HCT116 (cell line): ENCODE data around the gene SETD2. TPM values are rescaled to one million over a fixed set of nuclear protein-coding genes. Genes with fewer than 3 reads are reported as not detected.

Source experiments
- ATAC-seq: fragments of 200-7000 bp; cut with Tn5 transposase; 2 replicates; pipeline ENCODE4 v1.9.1; 2020; ENCODE audit warnings: mild to moderate bottlenecking, moderate library complexity
- BruUV-seq: library from RNA; stranded (reverse); fragments of 400-500 nt; replicated peaks from 2 replicates; lab custom pipeline; 2021; lab: Mats Ljungman, UMichigan
- CTCF ChIA-PET: fragments of 300-600 bp; sonication (Branson Sonifier 250); formaldehyde crosslinking; loops from one replicate; lab custom pipeline; 2021; ENCODE audit warnings: antibody characterized with exemption; lab: Charles Lee
- POLR2A ChIA-PET: fragments of 300-600, 350-600 bp; sonication (Branson Sonifier 250); formaldehyde crosslinking; loops from one replicate; lab custom pipeline; 2021; ENCODE audit warnings: antibody characterized with exemption; lab: Charles Lee
- RAD21 ChIA-PET, 2 experiments: fragments of 300-600 bp; sonication (Branson Sonifier 250); formaldehyde crosslinking; loops; one replicate each; lab custom pipeline; 2023; ENCODE audit warnings: low total read pairs in 2 of 2; ENCODE audit not compliant: uncharacterized antibody in 2 of 2, unreplicated experiment in 2 of 2, low non-redundant PET in 1 of 2; lab: Charles Lee
- DNase-seq: peaks from one replicate; pipeline ENCODE4 v3.0.0-alpha.2; 2010; ENCODE audit warnings: low read depth, low spot score
- H2AFZ ChIP-seq: fragments of 200-600 bp; shearing (Covaris generic), sonication (generic); 2 replicates; pipeline ENCODE4 v1.6.1; 2017; ENCODE audit warnings: low read depth, mixed run types, mixed read lengths, antibody characterized with exemption, low read length; ENCODE audit not compliant: poor library complexity, severe bottlenecking
- H3K27ac ChIP-seq: 2 replicates; pipeline ENCODE4 v1.5.1; 2012; ENCODE audit warnings: low read depth, low read length
- H3K27me3 ChIP-seq: fragments of 200-600 bp; sonication (generic); 2 replicates; pipeline ENCODE4 v1.6.1; 2016; ENCODE audit warnings: mixed run types, low read length, mixed read lengths; ENCODE audit not compliant: insufficient read depth
- H3K36me3 ChIP-seq, 2 experiments: fragments of 200-500 bp in 1 of 2; fragments of 200-600 bp in 1 of 2; sonication (Bioruptor generic) in 1 of 2; sonication (generic) in 1 of 2; 2 replicates each; pipeline versions ENCODE4 v1.5.1 to v1.6.1; 2014 to 2016; ENCODE audit warnings: low read length in 2 of 2, inconsistent platforms in 1 of 2, mixed read lengths in 1 of 2, mixed run types in 1 of 2; ENCODE audit not compliant: insufficient read depth in 2 of 2, control insufficient read depth in 1 of 2
- H3K4me1 ChIP-seq, 2 experiments: fragments of 200-600 bp in 1 of 2; sonication (generic) in 1 of 2; 2 replicates each; pipeline versions ENCODE4 v1.5.1 to v1.6.1; 2012 to 2017; ENCODE audit warnings: low read length in 2 of 2, inconsistent platforms in 1 of 2, mild to moderate bottlenecking in 1 of 2, mixed read lengths in 1 of 2, mixed run types in 1 of 2, moderate library complexity in 1 of 2; ENCODE audit not compliant: insufficient read depth in 2 of 2, control insufficient read depth in 1 of 2
- H3K4me2 ChIP-seq: fragments of 200-600 bp; sonication (generic); 2 replicates; pipeline ENCODE4 v1.6.1; 2017; ENCODE audit warnings: mixed run types, low read length, mixed read lengths
- H3K4me3 ChIP-seq, 2 experiments: fragments of 200-600 bp in 1 of 2; sonication (generic) in 1 of 2; replicated peaks in 1 of 2; 2 replicates each; pipeline ENCODE4 v1.5.1; 2011 to 2016; ENCODE audit warnings: low read length in 2 of 2, control low read depth in 1 of 2, low read depth in 1 of 2, mild to moderate bottlenecking in 1 of 2, mixed read lengths in 1 of 2, mixed run types in 1 of 2
- H3K79me2 ChIP-seq: fragments of 200-600 bp; sonication (generic); 2 replicates; pipeline ENCODE4 v1.6.1; 2017; ENCODE audit warnings: mild to moderate bottlenecking, mixed run types, low read length, moderate library complexity, mixed read lengths; ENCODE audit not compliant: insufficient read depth
- H3K9ac ChIP-seq: fragments of 200-600 bp; sonication (generic); 2 replicates; pipeline ENCODE4 v1.6.1; 2016; ENCODE audit warnings: low read length, mixed read lengths
- H3K9me2 ChIP-seq: fragments of 200-600 bp; sonication (generic), shearing (Covaris generic); 2 replicates; pipeline ENCODE4 v1.6.1; 2017; ENCODE audit warnings: mixed run types, mild to moderate bottlenecking, moderate library complexity; ENCODE audit not compliant: insufficient read depth
- H3K9me3 ChIP-seq, 2 experiments: fragments of 200-500 bp in 1 of 2; fragments of 200-600 bp in 1 of 2; sonication (Bioruptor generic) in 1 of 2; sonication (generic) in 1 of 2; 2 replicates each; pipeline ENCODE4 v1.6.1; 2014 to 2017; ENCODE audit warnings: low read length in 2 of 2, mixed read lengths in 2 of 2, inconsistent platforms in 1 of 2, low read depth in 1 of 2, mild to moderate bottlenecking in 1 of 2, mixed run types in 1 of 2, moderate library complexity in 1 of 2; ENCODE audit not compliant: control insufficient read depth in 1 of 2, insufficient read depth in 1 of 2
- H4K20me1 ChIP-seq: fragments of 200-600 bp; sonication (generic), shearing (Covaris generic); 2 replicates; pipeline ENCODE4 v1.6.1; 2017; ENCODE audit warnings: mixed run types, mild to moderate bottlenecking, moderate library complexity; ENCODE audit not compliant: insufficient read depth
- CBX3 ChIP-seq: IDR thresholded peaks from 2 replicates; pipeline ENCODE4 v1.6.1; 2012; ENCODE audit warnings: low read depth
- CEBPB ChIP-seq: IDR thresholded peaks from 2 replicates; pipeline ENCODE4 v1.6.1; 2012; ENCODE audit warnings: low read depth
- ELF1 ChIP-seq: IDR thresholded peaks from 2 replicates; pipeline ENCODE4 v1.6.1; 2012; ENCODE audit warnings: low read depth, borderline replicate concordance
- EZH2phosphoT487 ChIP-seq: fragments of 200-600 bp; IDR thresholded peaks from 2 replicates; pipeline ENCODE4 v1.6.1; 2018; ENCODE audit warnings: antibody characterized with exemption, borderline replicate concordance
- FOSL1 ChIP-seq: IDR thresholded peaks from 2 replicates; pipeline ENCODE4 v1.6.1; 2012; ENCODE audit warnings: low read depth
- JUND ChIP-seq: IDR thresholded peaks from 2 replicates; pipeline ENCODE4 v1.6.1; 2012
- POLR2A ChIP-seq: IDR thresholded peaks from 2 replicates; pipeline ENCODE4 v1.7.0; 2011; ENCODE audit warnings: borderline replicate concordance; ENCODE audit not compliant: insufficient read depth, insufficient read length; ENCODE audit errors: extremely low read depth
- POLR2AphosphoS5 ChIP-seq: IDR thresholded peaks from 2 replicates; pipeline ENCODE4 v1.6.1; 2011; ENCODE audit warnings: mild to moderate bottlenecking, low read depth, low read length, moderate library complexity
- RAD21 ChIP-seq: IDR thresholded peaks from 2 replicates; pipeline ENCODE4 v1.6.1; 2012; ENCODE audit warnings: low read depth, mild to moderate bottlenecking
- SP1 ChIP-seq: IDR thresholded peaks from 2 replicates; pipeline ENCODE4 v1.6.1; 2012; ENCODE audit warnings: low read depth
- SRF ChIP-seq: IDR thresholded peaks from 2 replicates; pipeline ENCODE4 v1.6.1; 2012; ENCODE audit warnings: low read depth
- TCF7L2 ChIP-seq: IDR thresholded peaks from 2 replicates; pipeline ENCODE4 v1.7.0; 2011; ENCODE audit warnings: borderline replicate concordance, inconsistent platforms; ENCODE audit not compliant: insufficient read depth, insufficient read length; ENCODE audit errors: extremely low read depth
- YY1 ChIP-seq: IDR thresholded peaks from 2 replicates; pipeline ENCODE4 v1.6.1; 2011; ENCODE audit warnings: low read length, low read depth, moderate library complexity, mild to moderate bottlenecking; ENCODE audit not compliant: insufficient replicate concordance; ENCODE audit errors: extremely low read depth
- intact Hi-C: fragments of 100-400 bp; cut with micrococcal nuclease; formaldehyde crosslinking; loops from 2 replicates; pipeline ENCODE4 v1.10.0; 2022
- total RNA-seq: library from RNA; stranded (reverse); gene quantifications from one replicate; pipeline ENCODE4 v1.2.1, GENCODE V29; 2021; ENCODE audit not compliant: unreplicated experiment

Gene SETD2
- total RNA-seq, 1 experiment from 2014 or later: 33.0 TPM

- Histone ChIP-seq H3K79me2 (no peaks in the 10 kb centered on the region; the same call in 1 of the 2 replicates), H3K4me3 (no peak overlapping the region), H3K4me2 (no peak overlapping the region), H3K36me3 (peaks cover 6 to 11% of the 10 kb centered on the region in 2 experiments; a peak in 3 of 4 replicates), H3K9me3 (no peaks in the 10 kb centered on the region), H4K20me1 (no peaks in the 10 kb centered on the region), H3K9ac (no peak overlapping the region), H3K27me3 (no peaks in the 10 kb centered on the region), H3K9me2 (no peaks in the 10 kb centered on the region), H3K27ac (no peak overlapping the region), H3K4me1 (no peaks in the 10 kb centered on the region), H2AFZ (no peak overlapping the region)
- no peak for DNase-seq
- ChIA-PET POLR2A (no interaction called here), CTCF (no interaction called here), RAD21 (no interaction called here)
- no TSS peak for BruUV-seq
- no peak for TF ChIP-seq CBX3
- TF ChIP-seq ELF1: no peak
- no peak for TF ChIP-seq POLR2AphosphoS5
- no peak for TF ChIP-seq YY1
- TF ChIP-seq POLR2A: no peak
- TF ChIP-seq SP1: no peak
- TF ChIP-seq SRF: no peak
- no peak for TF ChIP-seq EZH2phosphoT487
- TF ChIP-seq RAD21: no peak
- no peak for TF ChIP-seq JUND
- no peak for TF ChIP-seq FOSL1
- TF ChIP-seq CEBPB: no peak
- ATAC-seq: no peak
- intact Hi-C loops: no loop called here
These were observed 54.5 kb downstream of the SETD2 start for GRCh38 chr3:47109393-47109792.

- ATAC-seq: no peak
- H3K9ac ChIP-seq: no peak overlapping the region
- no peaks in the 10 kb centered on the region for H3K4me1 ChIP-seq
- H3K27me3 ChIP-seq: no peaks in the 10 kb centered on the region
- no peak for TF ChIP-seq TCF7L2
- TF ChIP-seq POLR2AphosphoS5: no peak
- no peak for TF ChIP-seq YY1
- RAD21 ChIA-PET: no interaction called here
- H3K4me3 ChIP-seq: no peak overlapping the region
- DNase-seq: no peak
- no peak overlapping the region for H3K4me2 ChIP-seq
- H3K79me2 ChIP-seq: no peaks in the 10 kb centered on the region; the same call in 1 of the 2 replicates
- no peaks in the 10 kb centered on the region for H3K9me3 ChIP-seq
- CTCF ChIA-PET: no interaction called here
- intact Hi-C loops: no loop called here
- peaks cover 3 to 7% of the 10 kb centered on the region in 2 experiments; a peak in 3 of 4 replicates for H3K36me3 ChIP-seq
- no peak overlapping the region for H2AFZ ChIP-seq
- no peaks in the 10 kb centered on the region for H3K9me2 ChIP-seq
- no peak overlapping the region for H3K27ac ChIP-seq
- POLR2A ChIA-PET: no interaction called here
- H4K20me1 ChIP-seq: no peaks in the 10 kb centered on the region
- BruUV-seq: no TSS peak
These were observed 55.4 kb downstream of the SETD2 start for GRCh38 chr3:47108546-47108945.
